ENCODE data around the gene CATSPERZ. TPM values are rescaled to one million over a fixed set of nuclear protein-coding genes. Genes with fewer than 3 reads are reported as not detected.

Gene CATSPERZ
- total RNA-seq, 1 experiment from 2014 or later, result not detected

DNA sequence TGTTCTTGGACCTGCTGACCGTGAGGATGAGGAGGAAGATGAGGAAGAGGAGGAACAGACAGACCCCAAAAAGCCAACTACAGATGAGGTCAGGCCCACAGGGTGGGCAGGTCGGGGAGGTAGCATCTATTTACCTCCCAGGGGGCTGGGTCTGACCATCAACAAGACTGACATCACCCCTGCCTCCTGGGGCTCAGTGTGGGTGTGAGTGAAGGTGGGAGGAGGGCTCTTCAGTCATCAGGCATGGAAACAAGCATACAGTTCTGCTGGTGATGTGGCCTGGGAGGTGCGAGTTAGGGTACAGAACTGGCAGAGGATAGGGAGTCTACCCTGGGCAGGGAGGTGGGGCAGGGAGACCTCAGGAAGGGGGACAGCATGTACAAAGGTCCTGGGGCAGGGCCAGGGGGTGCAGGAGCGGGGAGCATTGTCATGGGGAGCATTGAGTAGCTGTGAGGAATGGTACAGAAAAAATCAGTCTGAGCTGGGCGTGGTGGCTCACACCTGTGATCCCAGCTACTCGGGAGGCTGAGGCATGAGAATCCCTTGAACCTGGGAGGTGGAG is 39.9 kb upstream of the CATSPERZ start:
- TF ChIP-seq, protein P1, sequence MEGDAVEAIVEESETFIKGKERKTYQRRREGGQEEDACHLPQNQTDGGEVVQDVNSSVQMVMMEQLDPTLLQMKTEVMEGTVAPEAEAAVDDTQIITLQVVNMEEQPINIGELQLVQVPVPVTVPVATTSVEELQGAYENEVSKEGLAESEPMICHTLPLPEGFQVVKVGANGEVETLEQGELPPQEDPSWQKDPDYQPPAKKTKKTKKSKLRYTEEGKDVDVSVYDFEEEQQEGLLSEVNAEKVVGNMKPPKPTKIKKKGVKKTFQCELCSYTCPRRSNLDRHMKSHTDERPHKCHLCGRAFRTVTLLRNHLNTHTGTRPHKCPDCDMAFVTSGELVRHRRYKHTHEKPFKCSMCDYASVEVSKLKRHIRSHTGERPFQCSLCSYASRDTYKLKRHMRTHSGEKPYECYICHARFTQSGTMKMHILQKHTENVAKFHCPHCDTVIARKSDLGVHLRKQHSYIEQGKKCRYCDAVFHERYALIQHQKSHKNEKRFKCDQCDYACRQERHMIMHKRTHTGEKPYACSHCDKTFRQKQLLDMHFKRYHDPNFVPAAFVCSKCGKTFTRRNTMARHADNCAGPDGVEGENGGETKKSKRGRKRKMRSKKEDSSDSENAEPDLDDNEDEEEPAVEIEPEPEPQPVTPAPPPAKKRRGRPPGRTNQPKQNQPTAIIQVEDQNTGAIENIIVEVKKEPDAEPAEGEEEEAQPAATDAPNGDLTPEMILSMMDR (conservative IDR thresholded peaks at IDR 0.05), result no peak
- no peak for TF ChIP-seq EZH2 (IDR thresholded peaks at IDR 0.05; ENCODE audit: low read depth)
- H3K9me2 ChIP-seq (ENCODE audit: insufficient read depth), result no peaks in the 10 kb centered on the region
- no peaks in the 10 kb centered on the region for H4K20me1 ChIP-seq (ENCODE audit: insufficient read depth)
- H3K36me3 ChIP-seq (ENCODE audit: low read depth), result peaks cover 14% of the 10 kb centered on the region; the same call in 1 of the 2 replicates
- H2AFZ ChIP-seq, result no peak overlapping the region
- CTCF ChIA-PET, result interaction anchor here (0.7 kb wide), 1 partner anchor 23 kb away, joined by 3 read pairs; no protein-coding TSS in a partner anchor
- intact Hi-C loops (cut with micrococcal nuclease; ENCODE audit: unreplicated experiment), result no loop called here
- no peak overlapping the region for H3K4me2 ChIP-seq
- no peak overlapping the region for H3K4me3 ChIP-seq
- POLR2A ChIA-PET (ENCODE audit: unreplicated experiment), result no interaction called here
- H3K79me2 ChIP-seq (ENCODE audit: low read depth), result no peaks in the 10 kb centered on the region
- H3K27ac ChIP-seq, result no peak overlapping the region
- H3K27me3 ChIP-seq (ENCODE audit: insufficient read depth, low read depth), result no peaks in the 10 kb centered on the region
- H3K9me3 ChIP-seq (ENCODE audit: insufficient read depth, low read depth), result no peaks in the 10 kb centered on the region
- peak in 1 of 2 experiments; percentile 31 for DNase-seq
- BruUV-seq (replicated peaks), result no TSS peak
- H3F3A ChIP-seq (ENCODE audit: insufficient read depth, low read depth), result peaks cover 6% of the 10 kb centered on the region; the same call in 1 of the 2 replicates
- no peaks in the 10 kb centered on the region for H3K4me1 ChIP-seq (replicated peaks; ENCODE audit: insufficient read depth)

DNA sequence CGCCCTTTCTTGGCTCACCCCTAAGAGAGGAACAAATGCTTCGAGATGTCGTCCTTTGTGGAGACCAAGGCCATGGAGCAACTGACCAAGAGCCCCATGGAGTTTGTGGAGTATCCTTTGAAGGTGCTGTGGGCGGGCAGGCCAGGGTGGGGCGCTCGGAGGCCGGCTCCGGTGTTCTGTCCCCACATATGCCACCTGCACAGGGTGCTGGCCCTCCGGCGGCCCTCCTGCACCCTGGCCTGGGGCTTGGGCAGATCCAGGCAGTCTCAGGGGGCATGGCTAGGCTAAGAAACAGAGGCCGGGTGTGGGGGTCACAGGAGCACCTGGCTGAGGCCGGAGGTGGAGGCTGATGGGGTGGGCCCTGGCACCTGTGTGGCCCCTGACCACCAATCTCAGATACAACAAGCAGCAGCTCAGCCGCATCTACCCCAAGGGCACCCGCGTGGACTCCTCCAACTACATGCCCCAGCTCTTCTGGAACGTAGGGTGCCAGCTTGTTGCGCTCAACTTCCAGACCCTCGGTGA is 38.5 kb upstream of the CATSPERZ start:
- BruUV-seq (replicated peaks), result no TSS peak
- Histone ChIP-seq H3K9me2 (ENCODE audit: insufficient read depth) (no peaks in the 10 kb centered on the region), H3K36me3 (ENCODE audit: low read depth) (peaks cover 10% of the 10 kb centered on the region; the same call in 1 of the 2 replicates), H3F3A (ENCODE audit: insufficient read depth, low read depth) (peaks cover 6% of the 10 kb centered on the region; the same call in 1 of the 2 replicates), H3K4me1 (replicated peaks; ENCODE audit: insufficient read depth) (no peaks in the 10 kb centered on the region), H3K4me3 (no peak overlapping the region), H3K9me3 (ENCODE audit: insufficient read depth, low read depth) (no peaks in the 10 kb centered on the region), H3K4me2 (no peak overlapping the region), H3K27ac (no peak overlapping the region), H2AFZ (no peak overlapping the region), H3K27me3 (ENCODE audit: insufficient read depth, low read depth) (no peaks in the 10 kb centered on the region), H4K20me1 (ENCODE audit: insufficient read depth) (no peaks in the 10 kb centered on the region), H3K79me2 (ENCODE audit: low read depth) (no peaks in the 10 kb centered on the region)
- ChIA-PET CTCF (no interaction called here), POLR2A (ENCODE audit: unreplicated experiment) (no interaction called here)
- intact Hi-C loops (cut with micrococcal nuclease; ENCODE audit: unreplicated experiment), result no loop called here
- no peak for DNase-seq
- no peak for TF ChIP-seq EZH2 (IDR thresholded peaks at IDR 0.05; ENCODE audit: low read depth)
- TF ChIP-seq, protein P1 (conservative IDR thresholded peaks at IDR 0.05), result no peak

DNA sequence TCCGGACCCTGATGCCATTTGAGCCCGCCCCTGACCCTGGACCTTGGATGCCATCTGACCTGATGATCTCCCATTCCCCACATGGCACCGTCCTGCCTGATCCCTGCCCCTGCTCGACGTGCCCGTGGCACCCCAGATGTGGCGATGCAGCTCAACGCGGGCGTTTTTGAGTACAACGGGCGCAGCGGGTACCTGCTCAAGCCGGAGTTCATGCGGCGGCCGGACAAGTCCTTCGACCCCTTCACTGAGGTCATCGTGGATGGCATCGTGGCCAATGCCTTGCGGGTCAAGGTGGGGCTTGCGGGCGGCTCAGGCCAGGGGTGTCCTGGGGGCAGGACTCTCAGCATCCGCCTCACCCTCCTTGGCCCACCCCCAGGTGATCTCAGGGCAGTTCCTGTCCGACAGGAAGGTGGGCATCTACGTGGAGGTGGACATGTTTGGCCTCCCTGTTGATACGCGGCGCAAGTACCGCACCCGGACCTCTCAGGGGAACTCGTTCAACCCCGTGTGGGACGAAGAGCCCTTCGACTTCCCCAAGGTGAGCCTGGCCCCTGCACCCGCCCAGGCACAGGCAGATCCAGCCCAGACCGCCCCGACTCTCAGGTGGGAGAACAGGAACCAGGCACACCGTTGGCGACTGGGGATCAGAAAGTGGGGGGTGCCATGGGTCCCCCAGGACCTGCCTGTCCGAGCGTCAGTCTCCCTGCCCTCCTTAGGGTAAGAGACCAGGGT is 37.7 kb upstream of the CATSPERZ start:
- Histone ChIP-seq H3K9me3 (ENCODE audit: insufficient read depth, low read depth) (no peaks in the 10 kb centered on the region), H3K36me3 (ENCODE audit: low read depth) (peaks cover 9% of the 10 kb centered on the region; the same call in 1 of the 2 replicates), H3F3A (ENCODE audit: insufficient read depth, low read depth) (peaks cover 10% of the 10 kb centered on the region), H3K4me2 (no peak overlapping the region), H4K20me1 (ENCODE audit: insufficient read depth) (no peaks in the 10 kb centered on the region), H3K9me2 (ENCODE audit: insufficient read depth) (no peaks in the 10 kb centered on the region), H3K4me1 (replicated peaks; ENCODE audit: insufficient read depth) (no peaks in the 10 kb centered on the region), H3K4me3 (no peak overlapping the region), H3K79me2 (ENCODE audit: low read depth) (no peaks in the 10 kb centered on the region), H3K27ac (no peak overlapping the region), H2AFZ (no peak overlapping the region), H3K27me3 (ENCODE audit: insufficient read depth, low read depth) (no peaks in the 10 kb centered on the region)
- peak in 1 of 2 experiments; percentile 34 for DNase-seq
- BruUV-seq (replicated peaks), result no TSS peak
- POLR2A ChIA-PET (ENCODE audit: unreplicated experiment), result no interaction called here
- intact Hi-C loops (cut with micrococcal nuclease; ENCODE audit: unreplicated experiment), result no loop called here
- CTCF ChIA-PET, result no interaction called here
- TF ChIP-seq EZH2 (IDR thresholded peaks at IDR 0.05; ENCODE audit: low read depth), result no peak
- TF ChIP-seq, protein P1 (conservative IDR thresholded peaks at IDR 0.05), result no peak
